Choroid plexus epithelial cell (primary cell): ENCODE results near the gene LAMC1.

Source experiments
- DNase-seq: peaks from one replicate; pipeline ENCODE4 v3.0.0-alpha.2; 2010; ENCODE audit warnings: low read depth
- H3K4me3 ChIP-seq: 2 replicates; pipeline ENCODE4 v1.5.1; 2011; ENCODE audit warnings: low read depth, mild to moderate bottlenecking, control low read depth, low read length, moderate library complexity
- TF ChIP-seq, protein P1 (sequence below): conservative IDR thresholded peaks from 2 replicates; pipeline ENCODE4 v1.5.1; 2011; ENCODE audit warnings: low read depth, mild to moderate bottlenecking, control low read depth, inconsistent platforms, low read length, moderate library complexity

The LAMC1 gene

GRCh38 chr1:183043254-183043653 is 20.0 kb downstream of the LAMC1 start:
- no peak overlapping the region for H3K4me3 ChIP-seq
- DNase-seq = no peak
- TF ChIP-seq, protein P1, sequence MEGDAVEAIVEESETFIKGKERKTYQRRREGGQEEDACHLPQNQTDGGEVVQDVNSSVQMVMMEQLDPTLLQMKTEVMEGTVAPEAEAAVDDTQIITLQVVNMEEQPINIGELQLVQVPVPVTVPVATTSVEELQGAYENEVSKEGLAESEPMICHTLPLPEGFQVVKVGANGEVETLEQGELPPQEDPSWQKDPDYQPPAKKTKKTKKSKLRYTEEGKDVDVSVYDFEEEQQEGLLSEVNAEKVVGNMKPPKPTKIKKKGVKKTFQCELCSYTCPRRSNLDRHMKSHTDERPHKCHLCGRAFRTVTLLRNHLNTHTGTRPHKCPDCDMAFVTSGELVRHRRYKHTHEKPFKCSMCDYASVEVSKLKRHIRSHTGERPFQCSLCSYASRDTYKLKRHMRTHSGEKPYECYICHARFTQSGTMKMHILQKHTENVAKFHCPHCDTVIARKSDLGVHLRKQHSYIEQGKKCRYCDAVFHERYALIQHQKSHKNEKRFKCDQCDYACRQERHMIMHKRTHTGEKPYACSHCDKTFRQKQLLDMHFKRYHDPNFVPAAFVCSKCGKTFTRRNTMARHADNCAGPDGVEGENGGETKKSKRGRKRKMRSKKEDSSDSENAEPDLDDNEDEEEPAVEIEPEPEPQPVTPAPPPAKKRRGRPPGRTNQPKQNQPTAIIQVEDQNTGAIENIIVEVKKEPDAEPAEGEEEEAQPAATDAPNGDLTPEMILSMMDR = no peak

DNA sequence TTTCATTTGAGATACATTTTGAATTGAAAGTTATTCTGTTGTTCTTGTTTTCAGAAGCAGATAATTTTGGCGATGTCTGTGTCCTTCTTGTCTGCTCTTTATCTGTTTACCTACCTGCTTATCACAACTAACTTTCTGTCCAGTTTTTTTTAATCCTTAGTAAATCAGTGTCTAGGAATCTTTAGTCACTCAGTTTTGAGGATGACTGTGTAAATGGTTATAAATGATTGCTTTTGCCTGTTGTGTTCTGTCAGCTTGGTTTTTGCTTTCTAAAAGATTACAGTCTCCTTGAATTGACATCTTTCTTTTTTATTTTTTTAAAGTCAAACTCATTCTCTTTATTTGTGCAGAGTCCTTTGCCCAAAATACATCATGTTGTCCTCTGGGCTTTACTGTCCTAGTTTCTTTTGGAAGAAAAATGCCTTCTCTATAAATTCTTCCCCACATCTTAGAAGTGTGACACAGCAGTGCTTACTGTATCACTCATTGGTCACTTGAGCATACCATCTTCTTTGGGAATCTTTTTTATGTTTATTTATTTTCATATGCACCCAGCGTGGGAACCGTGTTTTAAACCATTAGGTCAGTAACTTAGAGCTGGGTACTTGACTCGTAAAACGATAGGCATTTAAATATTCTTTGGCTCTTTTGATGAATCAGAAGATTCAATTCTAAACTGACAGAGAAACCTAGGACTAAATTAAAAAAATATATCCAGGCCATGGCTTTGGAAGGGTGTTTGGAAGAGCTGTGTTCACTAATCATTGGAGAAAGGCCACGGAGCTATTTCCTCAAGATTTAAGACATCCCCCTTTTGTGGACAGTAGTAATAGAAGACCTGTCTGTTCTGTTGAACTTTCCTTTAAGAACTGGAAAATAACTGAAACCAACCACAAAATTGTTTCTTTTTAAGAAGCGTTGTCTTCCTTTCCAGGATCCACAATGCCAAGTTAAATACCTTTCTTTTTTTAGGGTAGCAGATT is 20.9 kb downstream of the LAMC1 start:
- H3K4me3 ChIP-seq = no peak overlapping the region
- peak; percentile 85 for DNase-seq
- TF ChIP-seq, protein P1 = no peak

DNA sequence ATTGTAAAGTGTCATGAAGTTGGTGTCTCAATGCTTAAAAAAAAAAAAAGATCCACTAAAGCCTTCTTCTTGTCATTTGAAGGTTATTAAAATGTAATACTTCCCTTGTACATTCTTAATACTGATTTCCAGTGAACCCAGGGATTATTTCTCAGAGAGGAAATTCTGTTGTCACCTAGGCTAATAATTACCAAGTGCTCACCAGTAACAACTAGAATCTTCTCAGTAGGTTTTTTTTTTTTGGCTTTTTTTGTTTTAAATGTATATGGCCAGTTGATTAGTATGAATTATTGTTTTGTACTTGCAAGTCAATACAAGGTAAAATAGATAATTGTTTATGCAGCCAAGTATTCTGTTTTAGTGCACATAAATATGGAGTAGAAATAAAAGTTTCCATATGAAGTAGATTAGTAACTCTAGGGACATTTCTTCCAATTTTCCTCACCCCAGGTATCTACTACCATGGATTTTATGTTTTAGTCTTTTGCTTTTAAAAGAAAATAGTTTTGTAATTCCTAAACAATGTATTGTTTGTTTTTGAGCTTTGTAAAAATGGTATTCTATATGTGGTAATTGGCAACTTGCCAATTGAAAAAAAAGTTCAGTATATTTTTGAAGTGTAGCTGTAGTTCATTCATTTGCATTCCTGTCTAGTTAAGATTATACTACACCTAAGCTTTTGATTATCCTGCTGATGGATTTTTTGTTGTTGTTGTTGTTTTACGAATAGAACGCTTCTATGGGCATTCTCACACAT is 21.9 kb downstream of the LAMC1 start:
- no peak for DNase-seq

DNA sequence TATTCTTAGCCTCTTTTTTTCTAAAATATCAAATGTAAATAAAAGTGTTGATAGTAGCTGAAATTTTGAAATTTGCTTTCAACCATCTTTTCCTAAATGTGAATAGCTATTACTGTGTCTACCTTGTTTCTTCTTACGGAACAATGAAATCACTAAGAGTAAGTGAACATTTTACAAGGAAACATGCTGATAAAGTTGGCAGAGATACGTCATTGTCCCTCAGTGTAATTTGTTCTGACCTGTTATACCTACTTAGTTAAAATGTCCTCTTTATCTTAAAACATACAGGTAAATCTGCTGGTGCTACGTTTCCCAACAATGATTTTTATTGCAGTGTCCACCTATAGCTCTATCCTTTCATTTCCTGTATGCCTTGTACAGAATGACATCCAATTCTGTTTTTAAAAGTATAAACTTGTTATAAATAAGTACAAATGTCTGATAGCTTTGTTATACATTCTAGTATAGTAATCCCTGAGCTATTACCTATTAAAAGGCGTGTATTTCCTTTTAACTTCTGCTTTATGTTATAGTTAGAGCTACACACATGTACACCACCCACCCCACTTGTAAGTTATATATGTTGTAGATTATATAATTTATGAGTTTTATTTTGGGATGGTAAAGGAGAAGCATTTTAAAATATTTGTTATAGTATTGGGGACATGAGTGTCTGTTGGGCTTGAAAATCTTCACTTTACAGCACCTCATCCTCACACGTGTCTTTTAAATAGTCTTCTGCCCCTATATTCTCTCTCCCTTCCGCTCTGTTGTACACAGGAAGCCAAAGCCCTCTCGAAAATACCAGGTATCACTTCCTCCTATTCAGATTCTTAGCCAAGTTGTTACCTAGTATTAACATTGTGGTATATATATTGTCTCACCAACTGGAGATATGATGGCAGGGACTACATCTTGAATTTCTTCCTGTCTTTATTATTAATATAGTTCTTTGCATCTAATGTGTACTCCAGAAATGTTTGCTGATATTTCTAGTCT is 25.2 kb downstream of the LAMC1 start:
- H3K4me3 ChIP-seq = no peak overlapping the region
- DNase-seq = no peak
- TF ChIP-seq, protein P1 = no peak

More for the DNA sequence above, 21.9 kb downstream of the LAMC1 start:
- TF ChIP-seq, protein P1 = no peak
- no peak overlapping the region for H3K4me3 ChIP-seq

GRCh38 chr1:183051546-183051945 is 28.3 kb downstream of the LAMC1 start:
- TF ChIP-seq, protein P1 = no peak
- peak; percentile 21 for DNase-seq
- H3K4me3 ChIP-seq = no peak overlapping the region

- H3K4me3 ChIP-seq = no peak overlapping the region
- DNase-seq = no peak
- TF ChIP-seq, protein P1 = no peak
Measured at GRCh38 chr1:183052861-183053260, 29.6 kb downstream of the LAMC1 start.
